Ovary (tissue), 3 donors: ENCODE measurements around the gene HIPK2.

Experiments
- CTCF ChIP-seq, 3 donors: fragments of 450-650 bp in 2 of 3; fragments of 200-600 bp in 1 of 3; IDR thresholded peaks; one replicate each; pipeline versions ENCODE4 v1.5.1 to v1.8.0; 2016 to 2022; ENCODE audit warnings: antibody characterized with exemption in 3 of 3, mild to moderate bottlenecking in 1 of 3
- EP300 ChIP-seq: sonication (generic); formaldehyde crosslinking; IDR thresholded peaks from one replicate; pipeline ENCODE4 v1.6.1; 2017; ENCODE audit warnings: antibody characterized with exemption
- POLR2A ChIP-seq: fragments of 450-650 bp; IDR thresholded peaks from one replicate; pipeline ENCODE4 v1.6.1; 2017; ENCODE audit warnings: antibody characterized with exemption, mild to moderate bottlenecking, moderate library complexity
- donor health status: DM: no; HTN: no; CAD: no.

GRCh38 chr7:139582671-139583155, 195.1 kb downstream of the HIPK2 start:
- TF ChIP-seq CTCF (IDR thresholded peaks at IDR 0.05) (no peak), EP300 (no peak), POLR2A (no peak)
